Glomerular endothelial cell (primary cell): ENCODE data around the gene PTPN12. TPM values are rescaled to one million over a fixed set of nuclear protein-coding genes. Genes with fewer than 3 reads are reported as not detected.
"Not testable (repeated sequence)": the region's sequence is repeated elsewhere in the genome, so short reads cannot be mapped to it uniquely, and the experiment has no call there.

ENCODE experiments used
- DNase-seq: peaks from one replicate; pipeline ENCODE4 v3.0.0-alpha.2; 2011; ENCODE audit warnings: low read depth, low spot score; ENCODE audit errors: extremely low read depth
- total RNA-seq: library from RNA; depleted of rRNA; stranded (reverse); fragments of >200 nt; gene quantifications from 2 replicates; pipeline ENCODE4 v1.2.3, GENCODE V29; 2015

Gene PTPN12
- 81.5 and 136 TPM in 2 replicates for total RNA-seq

- no peak for DNase-seq
These were observed at the start of gene PTPN12 for GRCh38 chr7:77537136-77537777. PTPN12 (plus strand) TSS chr7:77537295; CDS start chr7:77537547, 252 bp downstream.

- DNase-seq, result no peak
These were observed 48.1 kb upstream of the PTPN12 start for GRCh38 chr7:77488986-77489385.

DNA sequence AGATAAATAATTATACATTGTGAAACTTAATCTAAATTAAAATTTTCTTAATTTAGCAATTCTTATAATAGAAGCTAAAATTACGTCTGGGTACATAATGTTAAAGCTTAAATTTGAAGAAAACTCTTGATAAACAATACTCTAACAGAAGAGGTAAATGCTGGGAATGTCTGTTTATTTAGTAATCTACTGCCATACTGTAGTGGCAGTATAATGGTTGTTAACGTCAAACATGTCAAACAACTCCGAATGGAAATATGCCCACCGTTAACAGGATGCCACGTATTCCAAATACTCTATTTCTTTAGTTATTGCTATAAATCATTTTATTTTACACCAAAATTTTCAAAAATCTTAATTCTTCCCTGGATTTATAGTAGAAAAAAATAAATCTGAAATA is 40.0 kb upstream of the PTPN12 start:
- DNase-seq, result no peak

DNA sequence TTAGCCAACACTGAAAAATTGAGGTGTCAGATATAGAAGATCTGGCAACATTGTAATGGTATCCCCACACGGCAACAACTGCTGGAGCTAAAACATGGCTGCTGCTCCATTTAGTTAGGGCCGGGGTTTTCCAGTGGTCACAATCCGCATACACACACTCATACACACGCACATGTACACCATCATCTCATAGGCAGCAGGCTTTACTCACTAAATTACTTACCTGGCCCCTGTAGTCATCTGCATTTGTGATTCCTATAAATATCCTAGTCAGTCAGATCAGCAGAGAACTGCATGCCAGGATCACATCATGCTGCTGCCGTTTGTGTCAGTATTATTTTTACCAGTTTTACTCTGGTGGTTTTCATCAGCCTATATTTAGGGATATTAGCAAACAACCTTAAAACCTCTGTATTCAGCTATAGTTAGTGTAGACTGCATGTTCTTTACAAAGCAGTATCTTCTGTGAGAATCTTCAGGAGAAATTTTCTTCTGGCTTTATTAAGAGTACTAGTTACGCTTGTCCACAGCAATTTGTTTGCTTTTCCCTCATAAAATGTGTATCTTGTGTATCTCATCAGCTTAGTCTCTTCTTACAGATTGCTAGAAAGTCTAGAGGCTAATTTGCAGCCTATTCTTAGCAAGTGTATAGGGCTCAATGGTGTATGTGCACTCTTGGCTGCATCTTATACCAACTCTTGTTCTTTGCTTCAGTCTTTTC is 38.3 kb upstream of the PTPN12 start:
- no peak for DNase-seq

GRCh38 chr7:77501192-77501515 is 35.9 kb upstream of the PTPN12 start:
- DNase-seq, result no peak

DNA sequence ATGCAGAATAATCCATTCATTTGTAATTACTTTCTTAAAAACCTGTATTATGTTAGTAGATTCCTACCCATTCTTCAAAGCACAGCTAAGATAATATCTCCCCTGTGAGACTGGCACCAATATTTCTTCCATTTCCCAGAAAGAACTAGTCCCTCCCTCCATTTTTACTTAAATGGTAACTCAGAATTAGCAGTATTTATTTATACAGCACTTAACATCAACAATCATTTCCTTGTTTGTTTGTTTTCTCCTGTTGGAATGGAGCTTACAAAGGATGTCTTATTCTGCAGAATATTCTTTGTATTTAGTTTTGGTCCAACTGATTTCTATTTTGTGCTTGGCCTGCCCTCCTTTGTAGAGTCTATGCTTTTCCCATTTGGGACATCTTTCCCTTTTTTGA is 32.1 kb upstream of the PTPN12 start:
- DNase-seq, result no peak

- DNase-seq, result no peak
These were observed 30.2 kb upstream of the PTPN12 start for GRCh38 chr7:77506899-77507298.

DNA sequence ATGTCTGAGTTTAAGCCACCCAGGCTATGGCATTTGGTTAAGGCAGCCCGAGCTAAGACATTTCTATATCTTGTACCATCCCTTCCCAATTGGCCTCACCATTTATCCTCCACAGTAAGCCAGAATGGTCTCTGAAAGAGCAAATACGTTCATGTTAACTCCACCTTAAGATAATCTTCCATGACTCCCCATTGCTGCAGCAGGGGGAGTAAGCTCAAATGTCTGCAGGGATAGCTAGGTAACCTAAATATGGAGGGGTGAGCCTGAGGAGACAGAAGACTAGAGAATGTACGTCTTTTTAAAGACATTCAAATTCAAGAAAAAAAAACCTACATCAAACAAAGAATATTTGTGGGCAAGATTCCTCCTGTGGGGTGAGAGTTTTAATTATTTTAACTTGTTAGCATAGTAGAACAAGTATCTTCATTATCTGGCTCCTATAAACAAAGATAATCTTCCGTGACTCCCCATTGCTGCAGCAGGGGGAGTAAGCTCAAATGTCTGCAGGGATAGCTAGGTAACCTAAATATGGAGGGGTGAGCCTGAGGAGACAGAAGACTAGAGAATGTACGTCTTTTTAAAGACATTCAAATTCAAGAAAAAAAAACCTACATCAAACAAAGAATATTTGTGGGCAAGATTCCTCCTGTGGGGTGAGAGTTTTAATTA is 24.0 kb upstream of the PTPN12 start:
- not testable (repeated sequence) for DNase-seq

- DNase-seq, result no peak
These were observed 21.0 kb upstream of the PTPN12 start for GRCh38 chr7:77516085-77516484.

GRCh38 chr7:77520261-77520660 is 16.8 kb upstream of the PTPN12 start:
- no peak for DNase-seq

DNA sequence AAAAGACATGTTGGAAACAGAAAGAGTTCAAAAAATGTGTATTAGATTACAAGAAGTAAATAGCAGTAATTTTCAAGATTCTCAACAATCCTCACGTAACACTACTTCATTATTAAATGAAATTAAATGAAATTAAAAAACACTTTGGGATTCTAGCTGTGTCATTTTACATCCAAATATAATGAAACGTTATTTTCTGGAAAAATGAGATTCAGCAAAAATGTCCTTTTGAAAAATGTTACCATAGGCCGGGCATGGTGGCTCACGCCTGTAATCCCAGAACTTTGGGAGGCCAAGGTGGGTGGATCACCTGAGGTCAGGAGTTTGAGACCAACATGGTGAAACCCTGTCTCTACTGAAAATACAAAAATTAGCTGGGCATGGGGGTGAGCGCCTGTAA is 15.6 kb upstream of the PTPN12 start:
- not testable (repeated sequence) for DNase-seq

GRCh38 chr7:77524731-77525130 is 12.4 kb upstream of the PTPN12 start:
- no peak for DNase-seq

DNA sequence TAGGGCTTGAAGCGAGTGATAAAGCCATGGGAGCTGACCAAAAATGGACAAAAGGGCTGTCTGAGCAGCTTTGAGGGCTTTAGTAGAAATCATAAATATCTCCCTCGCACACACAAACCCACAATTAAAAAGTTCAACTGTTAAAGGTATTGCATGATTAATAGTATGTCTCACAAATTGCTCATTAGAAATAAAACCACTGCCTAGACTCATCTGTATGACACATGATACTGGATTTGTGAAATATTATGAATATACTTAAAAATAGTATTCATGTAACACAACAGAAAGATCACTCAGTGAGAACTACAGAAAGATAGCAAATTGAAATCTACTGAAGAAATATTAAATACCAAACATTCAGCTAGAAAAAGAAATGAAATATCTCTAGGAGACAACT is 11.9 kb upstream of the PTPN12 start:
- no peak for DNase-seq

- no peak for DNase-seq
These were observed 8.7 kb upstream of the PTPN12 start for GRCh38 chr7:77528368-77528767.

DNA sequence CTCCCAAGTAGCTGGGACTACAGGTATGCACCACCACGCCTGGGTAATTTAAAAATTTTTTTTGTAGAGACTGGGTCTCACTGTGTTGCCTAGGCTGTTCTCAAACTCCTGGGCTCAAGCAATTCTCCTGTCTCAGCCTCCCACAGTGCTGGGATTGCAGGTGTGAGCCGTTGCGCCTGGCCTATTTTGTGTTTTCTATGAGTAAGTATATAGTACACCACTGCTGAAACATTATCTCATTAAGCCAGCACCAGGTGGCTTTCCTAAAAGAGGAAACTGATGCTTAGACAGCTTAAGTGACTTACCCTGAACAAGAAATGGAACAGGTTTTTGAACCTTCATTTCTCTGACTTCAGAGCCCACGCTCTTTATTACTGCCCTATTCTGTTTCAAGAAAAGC is 7.8 kb upstream of the PTPN12 start:
- DNase-seq, result no peak

DNA sequence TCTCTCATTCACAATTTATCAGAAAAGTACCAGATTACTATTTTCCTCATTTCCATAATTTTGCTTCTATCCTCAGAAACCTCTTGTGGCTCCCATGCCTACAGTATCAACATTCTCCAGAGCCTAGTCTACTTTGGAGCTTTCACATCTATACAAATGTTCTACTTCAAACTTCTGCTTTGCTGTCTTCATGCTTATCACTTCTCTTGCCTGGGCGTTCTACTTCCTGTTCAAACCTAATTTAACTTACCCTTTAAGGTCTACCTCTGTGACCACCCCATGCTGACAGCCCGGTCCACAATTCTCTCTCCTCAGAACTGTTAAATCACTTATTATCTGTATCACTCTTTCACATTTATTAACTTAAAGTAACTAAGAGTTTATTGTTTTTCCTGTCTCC is 6.1 kb upstream of the PTPN12 start:
- no peak for DNase-seq

DNA sequence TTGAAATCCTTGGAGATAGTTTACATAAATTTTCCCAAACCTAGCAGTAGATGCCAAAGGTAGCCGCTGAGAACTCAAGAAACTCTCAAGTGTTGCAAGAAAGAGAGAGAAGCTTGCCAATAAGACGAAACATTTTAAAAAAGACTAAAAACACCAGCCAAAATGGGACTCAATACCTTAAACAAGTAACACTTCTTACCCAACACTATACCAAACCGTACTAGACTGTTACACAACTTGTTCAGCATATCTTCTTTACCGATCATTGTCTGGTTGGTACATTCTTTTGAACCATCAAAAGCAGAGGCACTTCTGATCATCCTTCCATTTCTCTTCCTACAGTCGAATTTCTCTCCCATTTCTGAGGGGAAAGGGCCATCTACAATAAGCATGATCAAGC is 4.8 kb upstream of the PTPN12 start:
- DNase-seq, result no peak

- not testable (repeated sequence) for DNase-seq
These were observed 4.4 kb upstream of the PTPN12 start for GRCh38 chr7:77532732-77533131.

DNA sequence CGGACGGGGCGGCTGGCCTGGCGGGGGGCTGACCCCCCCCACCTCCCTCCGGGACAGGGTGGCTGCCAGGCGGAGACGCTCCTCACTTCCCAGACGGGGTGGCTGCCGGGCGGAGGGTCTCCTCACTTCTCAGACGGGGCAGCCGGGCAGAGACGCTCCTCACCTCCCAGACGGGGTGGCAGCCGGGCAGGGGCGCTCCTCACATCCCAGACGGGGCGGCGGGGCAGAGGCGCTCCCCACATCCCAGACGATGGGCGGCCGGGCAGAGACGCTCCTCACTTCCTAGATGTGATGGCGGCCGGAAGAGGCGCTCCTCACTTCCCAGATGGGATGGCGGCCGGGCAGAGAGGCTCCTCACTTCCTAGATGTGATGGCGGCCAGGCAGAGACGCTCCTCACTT is 3.0 kb upstream of the PTPN12 start:
- not testable (repeated sequence) for DNase-seq

- DNase-seq, result no peak
These were observed 1.1 kb upstream of the PTPN12 start for GRCh38 chr7:77536017-77536412.

DNA sequence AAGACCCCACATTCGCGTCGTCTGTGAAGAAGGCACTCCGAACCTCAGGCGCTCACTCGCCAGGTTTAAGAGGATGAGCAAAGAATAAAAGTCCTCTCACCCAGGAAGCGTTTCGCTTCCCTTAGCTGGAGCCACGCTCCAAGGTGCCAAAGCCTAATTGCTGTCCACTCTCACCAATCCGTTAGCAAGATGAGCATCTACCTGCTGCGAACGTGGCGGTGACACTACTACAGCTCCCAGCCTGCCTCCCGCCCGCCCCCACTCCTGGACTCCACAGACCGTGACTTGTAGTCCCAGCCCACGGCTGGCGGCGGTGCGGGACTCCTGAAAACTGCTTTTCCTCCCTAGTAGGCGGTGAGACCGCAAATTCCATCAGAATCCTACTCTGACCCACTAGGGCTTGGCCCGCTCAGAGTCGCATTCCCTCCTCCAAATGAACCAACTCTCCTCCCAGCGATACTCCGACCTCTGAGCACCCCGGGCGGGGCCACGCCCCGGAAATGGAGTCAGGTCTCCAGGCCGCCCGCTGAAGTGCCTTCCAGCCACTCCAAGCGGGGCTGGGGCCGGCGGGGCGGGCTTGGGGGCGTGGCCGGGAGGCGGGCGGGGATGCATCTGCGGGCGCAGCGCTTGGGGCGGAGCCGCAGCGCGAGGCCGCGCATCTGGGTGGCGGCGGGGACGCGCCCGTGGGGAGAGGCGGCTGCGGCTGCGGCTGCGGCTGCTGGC is 521 bp upstream of the PTPN12 start:
- no peak for DNase-seq
